Measurements from ENCODE around the gene SMO. TPM values are rescaled to one million over a fixed set of nuclear protein-coding genes. Genes with fewer than 3 reads are reported as not detected.
"Not testable (repeated sequence)": the region's sequence is repeated elsewhere in the genome, so short reads cannot be mapped to it uniquely, and the experiment has no call there.

SMO gene
- total RNA-seq, 4 donors from 2014 or later = 10.0 to 20.1 (median 13.4) TPM

GRCh38 chr7:129212126-129212525 is 23.7 kb downstream of the SMO start:
- Histone ChIP-seq H3K27ac (no peak overlapping the region), H3K4me1 (peaks cover 0 to 8% (median 0%) of the 10 kb centered on the region in 3 donors), H3K9me3 (no peaks in the 10 kb centered on the region), H3K4me3 (no peak overlapping the region), H3K36me3 (peaks cover 0 to 48% of the 10 kb centered on the region in 2 donors), H3K27me3 (no peaks in the 10 kb centered on the region)
- no peak for ATAC-seq
- no CpG with 5 or more reads among the region's 14 CpGs for WGBS, 2 donors (ENCODE audit: low coverage in 1 of 2)
- TF ChIP-seq POLR2AphosphoS5 (IDR thresholded peaks at IDR 0.05) = no peak
- no peak for TF ChIP-seq POLR2A (IDR thresholded peaks at IDR 0.05)
- TF ChIP-seq EP300 (IDR thresholded peaks at IDR 0.05) = no peak
- TF ChIP-seq, protein P1, sequence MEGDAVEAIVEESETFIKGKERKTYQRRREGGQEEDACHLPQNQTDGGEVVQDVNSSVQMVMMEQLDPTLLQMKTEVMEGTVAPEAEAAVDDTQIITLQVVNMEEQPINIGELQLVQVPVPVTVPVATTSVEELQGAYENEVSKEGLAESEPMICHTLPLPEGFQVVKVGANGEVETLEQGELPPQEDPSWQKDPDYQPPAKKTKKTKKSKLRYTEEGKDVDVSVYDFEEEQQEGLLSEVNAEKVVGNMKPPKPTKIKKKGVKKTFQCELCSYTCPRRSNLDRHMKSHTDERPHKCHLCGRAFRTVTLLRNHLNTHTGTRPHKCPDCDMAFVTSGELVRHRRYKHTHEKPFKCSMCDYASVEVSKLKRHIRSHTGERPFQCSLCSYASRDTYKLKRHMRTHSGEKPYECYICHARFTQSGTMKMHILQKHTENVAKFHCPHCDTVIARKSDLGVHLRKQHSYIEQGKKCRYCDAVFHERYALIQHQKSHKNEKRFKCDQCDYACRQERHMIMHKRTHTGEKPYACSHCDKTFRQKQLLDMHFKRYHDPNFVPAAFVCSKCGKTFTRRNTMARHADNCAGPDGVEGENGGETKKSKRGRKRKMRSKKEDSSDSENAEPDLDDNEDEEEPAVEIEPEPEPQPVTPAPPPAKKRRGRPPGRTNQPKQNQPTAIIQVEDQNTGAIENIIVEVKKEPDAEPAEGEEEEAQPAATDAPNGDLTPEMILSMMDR (IDR thresholded peaks at IDR 0.05) = no peak

GRCh38 chr7:129212596-129212995 is 24.2 kb downstream of the SMO start:
- H3K9me3 ChIP-seq = no peaks in the 10 kb centered on the region
- WGBS, 2 donors (ENCODE audit: low coverage in 1 of 2) = 54% methylated on average over 2 of the region's 4 CpGs; no CpG with 5 or more reads in 1 of the 2 donors
- no peak for TF ChIP-seq POLR2A (IDR thresholded peaks at IDR 0.05)
- TF ChIP-seq, protein P1 (IDR thresholded peaks at IDR 0.05) = no peak
- TF ChIP-seq EP300 (IDR thresholded peaks at IDR 0.05) = no peak
- no peak for TF ChIP-seq POLR2AphosphoS5 (IDR thresholded peaks at IDR 0.05)
- no peak overlapping the region for H3K4me3 ChIP-seq
- H3K36me3 ChIP-seq = peaks cover 0 to 44% of the 10 kb centered on the region in 2 donors
- H3K4me1 ChIP-seq = peaks cover 0 to 8% (median 0%) of the 10 kb centered on the region in 3 donors
- H3K27ac ChIP-seq = no peak overlapping the region
- no peak for ATAC-seq
- H3K27me3 ChIP-seq = no peaks in the 10 kb centered on the region

- no peaks in the 10 kb centered on the region for H3K27me3 ChIP-seq
- H3K9me3 ChIP-seq = no peaks in the 10 kb centered on the region
- H3K36me3 ChIP-seq = peaks cover 0 to 34% of the 10 kb centered on the region in 2 donors
- H3K27ac ChIP-seq = no peak overlapping the region
- 73 to 85% methylated on average over 4 to 9 of the region's 15 CpGs for WGBS, 2 donors (ENCODE audit: low coverage in 1 of 2)
- H3K4me3 ChIP-seq = no peak overlapping the region
- peaks cover 0 to 15% (median 0%) of the 10 kb centered on the region in 3 donors for H3K4me1 ChIP-seq
- no peak for ATAC-seq
- TF ChIP-seq EP300 (IDR thresholded peaks at IDR 0.05) = no peak
- no peak for TF ChIP-seq POLR2A (IDR thresholded peaks at IDR 0.05)
- TF ChIP-seq POLR2AphosphoS5 (IDR thresholded peaks at IDR 0.05) = no peak
- TF ChIP-seq, protein P1 (IDR thresholded peaks at IDR 0.05) = no peak
These were observed 25.4 kb downstream of the SMO start for GRCh38 chr7:129213828-129214227.

GRCh38 chr7:129215691-129216090 is 27.3 kb downstream of the SMO start:
- H3K9me3 ChIP-seq, ATAC-seq, H3K4me3 ChIP-seq, H3K27ac ChIP-seq, H3K4me1 ChIP-seq, H3K27me3 ChIP-seq: not testable (repeated sequence)
- peaks cover 0 to 24% of the 10 kb centered on the region in 2 donors for H3K36me3 ChIP-seq
- WGBS, 2 donors (ENCODE audit: low coverage in 1 of 2) = no CpG with 5 or more reads among the region's 15 CpGs

DNA sequence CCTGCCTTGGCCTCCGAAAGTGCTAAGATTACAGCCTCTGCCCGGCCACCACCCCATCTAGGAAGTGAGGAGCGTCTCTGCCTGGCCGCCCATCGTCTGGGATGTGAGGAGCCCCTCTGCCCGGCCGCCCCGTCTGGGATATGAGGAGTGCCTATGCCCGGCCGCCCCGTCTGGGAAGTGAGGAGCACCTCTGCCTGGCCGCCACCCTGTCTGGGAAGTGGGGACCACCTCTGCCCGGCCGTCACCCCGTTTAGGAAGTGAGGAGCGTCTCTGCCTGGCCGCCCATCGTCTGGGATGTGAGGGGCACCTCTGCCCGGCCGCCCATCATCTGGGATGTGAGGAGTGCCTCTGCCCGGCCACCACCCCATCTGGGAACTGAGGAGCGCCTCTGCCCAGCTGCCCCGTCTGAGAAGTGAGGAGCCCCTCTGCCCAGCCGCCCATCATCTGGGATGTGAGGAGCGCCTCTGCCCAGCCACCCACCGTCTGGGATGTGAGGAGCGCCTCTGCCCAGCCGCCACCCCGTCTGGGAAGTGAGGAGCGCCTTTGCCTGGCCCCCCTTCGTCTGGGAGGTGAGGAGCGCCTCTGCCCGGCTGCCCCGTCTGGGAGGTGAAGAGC is 27.8 kb downstream of the SMO start:
- not testable (repeated sequence) for H3K4me3 ChIP-seq, H3K4me1 ChIP-seq, H3K27me3 ChIP-seq, H3K27ac ChIP-seq, H3K9me3 ChIP-seq, ATAC-seq
- peaks cover 0 to 21% of the 10 kb centered on the region in 2 donors for H3K36me3 ChIP-seq
- WGBS, 2 donors (ENCODE audit: low coverage in 1 of 2) = 100% methylated on average over 1 of the region's 34 CpGs; no CpG with 5 or more reads in 1 of the 2 donors

DNA sequence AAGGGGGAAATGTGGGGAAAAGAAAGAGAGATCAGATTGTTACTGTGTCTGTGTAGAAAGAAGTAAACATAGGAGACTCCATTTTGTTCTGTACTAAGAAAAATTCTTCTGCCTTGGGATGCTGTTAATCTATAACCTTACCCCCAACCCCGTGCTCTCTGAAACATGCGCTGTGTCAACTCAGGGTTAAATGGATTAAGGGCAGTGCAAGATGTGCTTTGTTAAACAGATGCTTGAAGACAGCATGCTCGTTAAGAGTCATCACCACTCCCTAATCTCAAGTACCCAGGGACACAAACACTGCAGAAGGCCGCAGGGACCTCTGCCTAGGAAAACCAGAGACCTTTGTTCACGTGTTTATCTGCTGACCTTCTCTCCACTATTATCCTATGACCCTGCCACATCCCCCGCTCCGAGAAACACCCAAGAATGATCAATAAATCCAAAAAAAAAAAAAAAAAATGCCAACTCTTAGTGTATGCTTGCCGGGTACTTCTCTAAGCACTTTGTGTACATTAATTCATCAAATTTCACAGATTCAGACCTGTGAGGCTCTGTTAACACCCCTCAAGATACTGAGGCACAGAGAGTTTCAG is 28.5 kb downstream of the SMO start:
- 82 to 86% methylated on average over 3 to 4 of the region's 8 CpGs for WGBS, 2 donors (ENCODE audit: low coverage in 1 of 2)
- not testable (repeated sequence) for H3K4me3 ChIP-seq, ATAC-seq, H3K9me3 ChIP-seq, H3K27me3 ChIP-seq, H3K4me1 ChIP-seq, H3K27ac ChIP-seq
- H3K36me3 ChIP-seq = peaks cover 0 to 14% of the 10 kb centered on the region in 2 donors
